SK-MEL-5 (cell line): ENCODE data around the gene GAS7. TPM values are rescaled to one million over a fixed set of nuclear protein-coding genes. Genes with fewer than 3 reads are reported as not detected.

ENCODE experiments used
- DNase-seq: peaks from one replicate; pipeline ENCODE4 v3.0.0-alpha.2; 2016; ENCODE audit warnings: low read depth, low spot score
- in situ Hi-C: cut with HindIII; loops from 2 replicates; pipeline ENCODE4 v1.10.0; 2016; ENCODE audit warnings: low sequenced_read_pairs, high pct_unique_total_duplicates, low pct_unique_long_range_greater_than_20kb
- total RNA-seq: library from RNA; depleted of rRNA; stranded (reverse); fragments of >200 nt; shearing (Covaris generic); gene quantifications from 2 replicates; pipeline ENCODE4 v1.2.3, GENCODE V29; 2014

The GAS7 gene
- total RNA-seq, 1 experiment from 2014 or later = 115 TPM

- no peak for DNase-seq
- in situ Hi-C loops = no loop called here
Measured at GRCh38 chr17:10208604-10209193, 10.3 kb upstream of the GAS7 start.

DNA sequence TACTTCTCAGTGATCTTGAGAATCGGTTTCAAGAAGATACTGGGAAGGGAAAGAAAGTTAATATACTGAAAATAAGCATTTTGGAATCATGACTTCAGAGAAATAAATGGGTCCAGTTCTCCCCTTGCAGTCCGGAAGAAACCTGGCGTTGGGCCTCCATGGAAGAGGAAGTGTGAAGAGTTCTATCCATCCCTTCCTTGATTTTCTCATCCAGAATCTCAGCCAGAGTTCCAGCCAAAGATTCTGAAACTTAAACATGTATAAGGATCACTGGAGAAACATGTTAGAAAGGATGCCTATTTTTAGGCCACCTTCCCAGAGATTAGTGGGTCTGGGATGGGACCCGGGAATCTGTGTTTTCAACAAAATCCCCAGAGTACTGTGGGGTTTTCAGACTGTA is 8.7 kb upstream of the GAS7 start:
- DNase-seq = no peak
- in situ Hi-C loops = no loop called here

GRCh38 chr17:10205549-10206185 is 7.3 kb upstream of the GAS7 start:
- no peak for DNase-seq
- in situ Hi-C loops = no loop called here

- no peak for DNase-seq
- in situ Hi-C loops = no loop called here
Measured at GRCh38 chr17:10201680-10202079, 3.3 kb upstream of the GAS7 start.

DNA sequence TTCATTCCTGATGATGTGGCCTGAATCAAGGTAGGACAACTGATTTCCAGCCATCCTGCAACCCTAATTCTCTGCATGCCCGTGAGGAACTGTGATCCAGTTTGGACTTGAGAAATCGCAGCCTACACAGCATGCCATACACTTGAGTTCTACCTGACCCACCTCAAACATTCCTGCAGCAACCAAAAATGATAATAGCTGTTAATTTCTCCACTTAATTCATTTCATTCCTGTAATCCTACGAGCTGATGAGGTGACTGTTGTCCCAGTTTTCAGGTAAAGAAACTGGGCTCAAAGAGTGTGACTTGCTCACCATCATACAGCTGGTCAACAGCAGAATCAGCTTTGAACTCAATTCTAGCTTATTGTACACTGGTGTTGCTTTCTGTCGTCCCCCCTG is 2.2 kb upstream of the GAS7 start:
- DNase-seq = no peak
- in situ Hi-C loops = no loop called here

GRCh38 chr17:10200016-10200415 is 1.6 kb upstream of the GAS7 start:
- DNase-seq = no peak
- in situ Hi-C loops = no loop called here

DNA sequence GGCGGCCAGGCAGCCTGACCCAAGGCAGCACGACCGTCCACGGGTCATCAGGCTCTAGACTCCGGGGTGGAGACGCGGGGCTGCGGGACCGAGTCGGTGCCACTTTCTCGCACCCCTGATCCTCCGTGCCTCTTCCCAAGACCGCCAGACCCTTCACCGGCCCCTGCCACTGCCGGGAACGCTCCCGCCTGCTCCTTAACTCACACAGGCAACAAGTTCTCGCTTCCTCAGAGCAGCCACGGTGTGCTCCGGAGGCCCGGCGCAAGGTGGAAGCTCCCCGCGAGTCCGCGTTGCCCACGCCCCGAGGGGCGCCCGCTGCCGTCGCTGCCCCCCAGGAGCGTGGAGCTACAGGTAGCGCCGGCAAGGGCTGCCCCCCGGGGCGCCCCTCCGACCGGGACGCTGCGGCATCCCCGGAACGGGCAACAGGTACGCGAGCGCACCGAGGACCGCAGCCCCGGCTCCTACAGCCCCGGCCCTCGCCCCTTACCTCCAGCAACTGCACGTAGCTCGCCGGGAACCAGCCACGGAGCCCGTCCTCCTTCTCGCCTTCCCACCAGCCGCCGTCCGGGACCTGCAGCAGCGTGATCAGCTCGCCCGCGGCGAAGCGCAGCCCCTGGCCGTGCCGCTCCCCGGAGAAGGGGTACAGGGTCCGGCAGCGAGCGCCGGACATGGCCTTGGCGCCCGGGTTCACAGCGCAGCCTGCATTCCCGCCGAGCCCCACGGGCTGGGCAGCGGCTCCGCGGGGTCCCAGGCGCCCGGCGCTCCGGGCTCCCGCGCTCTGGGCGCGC is 491 bp downstream of the GAS7 start:
- DNase-seq = no peak
- in situ Hi-C loops = no loop called here

- no peak for DNase-seq
- in situ Hi-C loops = no loop called here
Measured at GRCh38 chr17:10197362-10197720, 1.1 kb downstream of the GAS7 start.

GRCh38 chr17:10196941-10197340 is 1.5 kb downstream of the GAS7 start:
- no peak for DNase-seq

GRCh38 chr17:10196384-10196895 is 2.0 kb downstream of the GAS7 start:
- in situ Hi-C loops = no loop called here
- DNase-seq = no peak

More at GRCh38 chr17:10196941-10197340, 1.5 kb downstream of the GAS7 start:
- in situ Hi-C loops = no loop called here

GRCh38 chr17:10195090-10195805 is 3.2 kb downstream of the GAS7 start:
- in situ Hi-C loops = no loop called here
- DNase-seq = no peak

DNA sequence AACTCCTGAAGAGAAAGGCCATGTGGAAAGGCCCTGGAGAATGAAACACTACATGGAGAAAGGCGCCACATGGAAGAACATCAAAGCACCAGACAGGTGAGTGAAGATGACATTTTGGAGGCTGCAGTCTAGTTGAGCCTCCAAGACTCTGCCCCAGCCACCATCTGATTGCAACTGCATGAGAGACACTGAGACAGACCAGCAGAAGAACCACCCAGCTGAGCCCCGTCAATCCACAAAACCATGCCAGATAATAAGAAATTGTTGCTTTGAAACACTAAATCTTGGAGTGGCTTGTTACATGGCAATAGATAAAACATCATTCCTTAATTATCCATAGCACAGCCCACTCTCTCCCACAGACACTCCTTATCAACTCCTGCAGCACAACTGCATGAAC is 4.8 kb downstream of the GAS7 start:
- in situ Hi-C loops = no loop called here
- no peak for DNase-seq

GRCh38 chr17:10192972-10193371 is 5.4 kb downstream of the GAS7 start:
- in situ Hi-C loops = no loop called here
- no peak for DNase-seq

DNA sequence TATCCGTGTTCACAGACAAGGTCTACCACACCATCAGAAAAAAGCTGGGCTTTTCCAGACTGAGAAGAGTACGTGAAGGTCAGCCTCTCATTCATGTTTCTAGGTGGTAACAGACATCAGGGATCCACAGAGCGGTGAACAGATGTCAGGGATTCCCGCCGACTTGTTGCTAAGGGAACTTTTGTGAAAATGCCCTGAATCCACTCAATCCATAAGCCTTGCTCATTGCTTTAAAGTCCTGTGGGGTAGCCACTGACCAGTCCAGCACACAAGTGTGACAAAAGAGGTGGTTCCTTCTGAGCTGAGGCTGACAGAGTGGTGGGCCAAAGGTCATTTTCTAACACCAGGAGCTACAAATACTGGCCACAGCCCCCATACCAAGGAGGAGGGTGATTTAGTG is 5.9 kb downstream of the GAS7 start:
- in situ Hi-C loops = no loop called here
- DNase-seq = no peak

DNA sequence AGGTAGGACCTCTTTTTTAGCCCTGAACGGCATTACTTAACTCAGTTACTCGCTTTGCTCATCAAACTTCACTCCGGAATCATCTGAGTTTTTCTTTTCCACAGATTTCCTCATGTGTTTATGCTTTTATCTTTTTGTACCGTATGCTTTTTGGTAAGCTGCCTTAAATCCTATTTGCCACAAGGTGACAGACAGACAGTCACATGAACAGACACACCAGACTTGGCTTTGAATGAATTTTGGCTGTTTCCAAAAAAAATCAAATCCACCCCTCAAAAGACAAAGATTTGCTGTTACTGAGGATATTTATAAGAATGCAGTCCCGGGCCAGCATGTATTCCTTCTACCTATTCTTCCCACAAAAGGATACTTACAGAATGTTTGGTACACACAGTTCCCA is 10.9 kb downstream of the GAS7 start:
- no peak for DNase-seq
- in situ Hi-C loops = no loop called here

GRCh38 chr17:10186771-10187410 is 11.5 kb downstream of the GAS7 start:
- in situ Hi-C loops = no loop called here
- DNase-seq = no peak

DNA sequence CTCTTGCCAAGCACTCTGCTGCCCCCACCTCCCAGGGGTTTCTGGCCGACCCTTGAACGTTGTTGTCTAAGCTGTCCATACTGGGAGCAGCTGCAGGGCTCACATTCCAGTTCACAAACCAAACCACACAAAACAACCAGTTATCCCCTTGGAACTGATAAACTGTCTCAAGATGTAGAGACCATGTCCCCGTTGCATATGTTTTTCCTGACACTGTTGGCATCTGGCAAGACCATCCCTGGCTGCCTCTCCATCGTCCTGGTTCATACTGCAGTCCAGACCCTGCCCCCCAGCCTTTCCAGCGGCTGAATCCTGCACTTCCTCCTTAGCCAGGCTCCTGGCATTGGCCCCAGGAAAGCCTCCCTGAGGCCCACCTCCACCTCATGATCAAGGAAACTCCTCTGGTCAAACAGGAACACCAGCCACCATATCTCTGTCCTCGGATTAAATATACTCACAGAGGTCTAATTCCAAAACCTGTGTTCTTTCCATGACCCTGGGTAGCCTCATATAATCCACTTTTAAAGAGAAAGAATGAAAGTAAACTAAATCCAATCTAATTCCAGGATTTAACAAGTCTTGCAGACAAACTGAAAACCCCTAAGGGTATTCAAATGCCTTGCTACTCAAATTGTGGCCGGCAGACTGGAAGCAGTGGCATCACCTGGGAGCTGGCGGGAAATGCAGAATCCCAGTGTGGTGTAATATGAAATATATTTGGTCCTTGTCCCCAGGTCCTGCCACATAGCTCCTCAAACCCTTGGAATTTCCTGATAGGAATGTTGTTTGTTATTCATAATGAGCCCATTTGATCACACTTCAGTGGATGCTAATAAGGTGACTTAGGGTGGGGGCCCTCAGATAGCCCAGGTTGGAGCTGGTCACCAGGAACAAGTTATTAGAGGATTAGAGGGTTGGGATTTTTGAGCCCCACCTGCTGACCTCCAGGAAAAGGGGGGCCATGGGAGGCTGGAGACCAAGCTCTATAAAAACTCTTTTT is 14.2 kb downstream of the GAS7 start:
- DNase-seq = no peak
- in situ Hi-C loops = no loop called here
